PC-3 (cell line): ENCODE results near the gene SESN1.

Experiments used
- EZH2 ChIP-seq: fragments of 300-600 bp; sonication (generic); IDR thresholded peaks from one replicate; pipeline ENCODE4 v1.6.1; 2017; ENCODE audit warnings: antibody characterized with exemption, mild to moderate bottlenecking, low read length; ENCODE audit not compliant: unreplicated experiment
- EZH2phosphoT487 ChIP-seq: fragments of 300-600 bp; sonication (generic); IDR thresholded peaks from 2 replicates; pipeline ENCODE4 v1.6.1; 2018; ENCODE audit warnings: mild to moderate bottlenecking, antibody characterized with exemption, low read length, borderline replicate concordance
- TF ChIP-seq, protein P1 (sequence below): fragments of 300-600 bp; sonication (generic); conservative IDR thresholded peaks from 2 replicates; pipeline ENCODE4 v1.5.1; 2017; ENCODE audit warnings: antibody characterized with exemption, low read depth, mild to moderate bottlenecking, low read length

DNA sequence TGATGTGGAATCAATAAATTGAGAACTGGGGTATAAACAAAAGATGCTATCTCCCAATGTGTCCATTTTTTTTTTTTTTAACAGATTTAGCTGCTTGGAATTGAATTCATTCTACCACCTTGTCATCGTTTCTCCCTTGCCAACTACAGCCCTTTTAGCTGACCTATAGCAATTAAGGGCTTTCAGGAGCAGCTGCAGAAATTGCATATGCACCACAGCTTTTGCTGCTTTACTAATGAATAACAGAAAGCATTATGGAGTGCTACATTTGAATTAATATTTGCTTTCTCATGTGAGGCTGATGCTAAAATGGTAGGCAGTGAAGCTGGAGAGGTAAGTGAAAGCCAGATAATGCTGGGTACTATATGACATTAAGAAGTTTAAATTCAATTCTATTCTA is 5.7 kb downstream of the SESN1 start:
- TF ChIP-seq EZH2 (no peak), EZH2phosphoT487 (no peak)
- TF ChIP-seq, protein P1, sequence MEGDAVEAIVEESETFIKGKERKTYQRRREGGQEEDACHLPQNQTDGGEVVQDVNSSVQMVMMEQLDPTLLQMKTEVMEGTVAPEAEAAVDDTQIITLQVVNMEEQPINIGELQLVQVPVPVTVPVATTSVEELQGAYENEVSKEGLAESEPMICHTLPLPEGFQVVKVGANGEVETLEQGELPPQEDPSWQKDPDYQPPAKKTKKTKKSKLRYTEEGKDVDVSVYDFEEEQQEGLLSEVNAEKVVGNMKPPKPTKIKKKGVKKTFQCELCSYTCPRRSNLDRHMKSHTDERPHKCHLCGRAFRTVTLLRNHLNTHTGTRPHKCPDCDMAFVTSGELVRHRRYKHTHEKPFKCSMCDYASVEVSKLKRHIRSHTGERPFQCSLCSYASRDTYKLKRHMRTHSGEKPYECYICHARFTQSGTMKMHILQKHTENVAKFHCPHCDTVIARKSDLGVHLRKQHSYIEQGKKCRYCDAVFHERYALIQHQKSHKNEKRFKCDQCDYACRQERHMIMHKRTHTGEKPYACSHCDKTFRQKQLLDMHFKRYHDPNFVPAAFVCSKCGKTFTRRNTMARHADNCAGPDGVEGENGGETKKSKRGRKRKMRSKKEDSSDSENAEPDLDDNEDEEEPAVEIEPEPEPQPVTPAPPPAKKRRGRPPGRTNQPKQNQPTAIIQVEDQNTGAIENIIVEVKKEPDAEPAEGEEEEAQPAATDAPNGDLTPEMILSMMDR, result no peak
